Heart left ventricle (tissue), 16 donors: ENCODE data around the gene PRKCH. TPM values are rescaled to one million over a fixed set of nuclear protein-coding genes. Genes with fewer than 3 reads are reported as not detected.
A peak's percentile ranks its signal among the peaks of the same experiment; 100 is the strongest.

ENCODE experiments used
- ATAC-seq, 4 donors: fragments of 200-7000 bp; cut with Tn5 transposase; one replicate each; pipeline ENCODE4 v1.9.1; 2020 to 2022; ENCODE audit warnings: moderate library complexity in 4 of 4, mild to moderate bottlenecking in 3 of 4, moderate number of reproducible peaks in 1 of 4
- DNase-seq, 5 donors: peaks; one replicate each; pipeline ENCODE4 v3.0.0-alpha.2; 2020
- H3K27ac ChIP-seq, 12 donors: fragments of 200-600 bp; sonication (generic) in 4 of 12; one replicate each; pipeline versions ENCODE4 v1.5.0 to v1.8.0; 2016 to 2022; ENCODE audit warnings: mild to moderate bottlenecking in 2 of 12
- H3K27me3 ChIP-seq, 9 donors: fragments of 200-600 bp; sonication (generic) in 2 of 9; one replicate each; pipeline versions ENCODE4 v1.5.1 to v1.8.0; 2016 to 2022; ENCODE audit warnings: mild to moderate bottlenecking in 3 of 9
- H3K36me3 ChIP-seq, 9 donors: fragments of 200-600 bp; sonication (generic) in 2 of 9; one replicate each; pipeline versions ENCODE4 v1.5.0 to v1.8.0; 2018 to 2022; ENCODE audit warnings: mild to moderate bottlenecking in 2 of 9
- H3K4me1 ChIP-seq, 12 donors: fragments of 200-600 bp; sonication (generic) in 4 of 12; one replicate each; pipeline versions ENCODE4 v1.5.0 to v1.8.0; 2016 to 2022; ENCODE audit warnings: mild to moderate bottlenecking in 3 of 12
- H3K4me3 ChIP-seq, 12 donors: fragments of 200-600 bp; sonication (generic) in 4 of 12; one replicate each; pipeline versions ENCODE4 v1.5.0 to v1.8.0; 2017 to 2022; ENCODE audit warnings: mild to moderate bottlenecking in 9 of 12, moderate library complexity in 4 of 12
- H3K9me3 ChIP-seq, 12 donors: fragments of 200-600 bp; sonication (generic) in 4 of 12; one replicate each; pipeline versions ENCODE4 v1.5.0 to v1.8.0; 2016 to 2022; ENCODE audit warnings: mild to moderate bottlenecking in 1 of 12
- POLR2A ChIP-seq, 2 donors: fragments of 450-650 bp; IDR thresholded peaks; one replicate each; pipeline ENCODE4 v1.6.1; 2017; ENCODE audit warnings: antibody characterized with exemption in 2 of 2, mild to moderate bottlenecking in 2 of 2, moderate library complexity in 2 of 2
- WGBS, 4 donors: extraction: QIAGEN DNeasy Blood & Tissue Kit in 2 of 4; methylation state at CpG; one replicate each; pipeline versions ENCODE4 v1.1.5 to v1.1.7; 2013 to 2018; 5-methylcytosine and 5-hydroxymethylcytosine counted together
- intact Hi-C, 10 donors: fragments of 100-400 bp; cut with DNase I; formaldehyde crosslinking; loops; one replicate each; pipeline versions ENCODE4 v1.11.1 to v1.14.2; 2022
- polyA plus RNA-seq, 2 donors: library from polyadenylated mRNA; stranded (reverse); fragments of 200-250 nt; gene quantifications; one replicate each; pipeline ENCODE4 v1.2.3, GENCODE V29; 2013
- total RNA-seq, 9 donors: library from RNA; depleted of rRNA in 2 of 9; stranded (reverse); fragments of >200 nt in 2 of 9; fragmentation: NEBNext Ultra II Directional in 3 of 9; extraction: Animal tissue kit (Norgen Biotek cat#: 25700) in 3 of 9; gene quantifications; one replicate each; pipeline versions ENCODE4 v1.1.0 to v1.2.4, GENCODE V29; 2016 to 2023
- TF ChIP-seq, protein P1 (sequence below), 12 donors: fragments of 200-600 bp; sonication (generic) in 4 of 12; IDR thresholded peaks; one replicate each; pipeline versions ENCODE4 v1.5.0 to v1.8.0; 2018 to 2022; ENCODE audit warnings: antibody characterized with exemption in 12 of 12, mild to moderate bottlenecking in 5 of 12
- donor health status: ischemic (EF 13 %, LVEDD 7.1; RV severe dilation, severe dysfunction).
- donor health status: healthy with polysubstance abuse.
- donor health status: DM: no; HTN: yes; CAD: no.
- donor health status: DM: no; HTN: no; CAD: no.
- donor health status: ischemic (EF 25% LVEDD 6.9; RV normal size, moderate dysfunction).
- donor health status: ischemic (EF 25% LVEDD 5.7; RV mildly dilated, moderate dysfunction).
- donor health status: healthy.
- donor health status: DM: yes; HTN: yes; CAD: no.
- donor health status: ischemic (EF 35%, LVEDD 5.7; RV mildly dilated, moderate dysfunction).
- donor health status: nonischemic (EF 11% LVEDD 7.7; RV severe dilation, severe dysfunction).
- donor health status: DM: yes; HTN: yes; CAD: no.
- donor health status: PGD.
- donor health status: ischemic (EF 29% LVEDD 5.4; RV normal size, mild dysfunction).
- donor health status: nonischemic (EF 23%, LVEDD 6.1; RV moderate dilation, normal function).

Gene PRKCH
- total and polyA plus RNA-seq, 11 donors: 6.1 to 49.2 (median 21.7) TPM

DNA sequence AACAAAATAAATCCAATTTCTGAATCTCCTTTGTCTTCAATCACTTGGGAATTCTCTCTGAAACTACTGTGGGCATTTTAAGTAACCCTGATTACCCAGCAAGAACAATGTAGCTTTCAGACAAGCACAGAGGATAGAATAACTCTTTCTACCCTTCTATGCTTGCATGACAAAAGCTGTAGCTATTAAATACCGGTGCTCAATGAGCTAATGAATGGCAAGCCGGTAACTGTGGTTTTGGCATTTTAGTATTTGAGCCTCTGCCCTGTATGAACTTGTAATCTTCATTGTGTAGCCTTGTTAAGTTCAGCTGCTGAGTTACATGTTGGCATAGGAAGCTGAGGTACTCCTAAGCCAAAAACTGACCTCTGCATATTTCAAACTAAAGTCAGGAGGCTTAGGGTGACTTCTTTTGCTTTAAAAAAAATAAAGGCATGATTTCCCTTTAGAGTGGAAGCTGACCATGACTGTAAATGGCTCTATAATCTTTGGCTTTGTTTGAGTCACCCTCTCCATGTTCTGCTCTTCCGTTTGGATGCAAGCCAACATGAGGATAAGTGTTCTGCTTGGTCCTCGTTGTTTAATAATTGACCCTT, 202.9 kb downstream of the PRKCH start:
- ATAC-seq (peak in 2 of 4 donors; percentile 31 to 36), DNase-seq (peak in 1 of 5 donors; percentile 51)
- peak overlapping the region in 11 of 12 donors; percentile 68 to 88 (median 77) for H3K27ac ChIP-seq
- H3K4me3 ChIP-seq: no peak overlapping the region
- no peak for TF ChIP-seq POLR2A (IDR thresholded peaks at IDR 0.05)
- TF ChIP-seq, protein P1, sequence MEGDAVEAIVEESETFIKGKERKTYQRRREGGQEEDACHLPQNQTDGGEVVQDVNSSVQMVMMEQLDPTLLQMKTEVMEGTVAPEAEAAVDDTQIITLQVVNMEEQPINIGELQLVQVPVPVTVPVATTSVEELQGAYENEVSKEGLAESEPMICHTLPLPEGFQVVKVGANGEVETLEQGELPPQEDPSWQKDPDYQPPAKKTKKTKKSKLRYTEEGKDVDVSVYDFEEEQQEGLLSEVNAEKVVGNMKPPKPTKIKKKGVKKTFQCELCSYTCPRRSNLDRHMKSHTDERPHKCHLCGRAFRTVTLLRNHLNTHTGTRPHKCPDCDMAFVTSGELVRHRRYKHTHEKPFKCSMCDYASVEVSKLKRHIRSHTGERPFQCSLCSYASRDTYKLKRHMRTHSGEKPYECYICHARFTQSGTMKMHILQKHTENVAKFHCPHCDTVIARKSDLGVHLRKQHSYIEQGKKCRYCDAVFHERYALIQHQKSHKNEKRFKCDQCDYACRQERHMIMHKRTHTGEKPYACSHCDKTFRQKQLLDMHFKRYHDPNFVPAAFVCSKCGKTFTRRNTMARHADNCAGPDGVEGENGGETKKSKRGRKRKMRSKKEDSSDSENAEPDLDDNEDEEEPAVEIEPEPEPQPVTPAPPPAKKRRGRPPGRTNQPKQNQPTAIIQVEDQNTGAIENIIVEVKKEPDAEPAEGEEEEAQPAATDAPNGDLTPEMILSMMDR (IDR thresholded peaks at IDR 0.05): no peak
- peaks cover 0 to 4% (median 0%) of the 10 kb centered on the region in 9 donors for H3K36me3 ChIP-seq
- intact Hi-C loops: loop anchor here in 2 of 10 donors (5.0 kb wide), 1 partner anchor 47 kb away; no protein-coding TSS in a partner anchor
- H3K27me3 ChIP-seq: no peaks in the 10 kb centered on the region
- H3K9me3 ChIP-seq: no peaks in the 10 kb centered on the region
- peaks cover 0 to 61% (median 45%) of the 10 kb centered on the region in 12 donors for H3K4me1 ChIP-seq
- 7 to 23% (median 16%) methylated on average over 4 of the region's 4 CpGs for WGBS, 4 donors

DNA sequence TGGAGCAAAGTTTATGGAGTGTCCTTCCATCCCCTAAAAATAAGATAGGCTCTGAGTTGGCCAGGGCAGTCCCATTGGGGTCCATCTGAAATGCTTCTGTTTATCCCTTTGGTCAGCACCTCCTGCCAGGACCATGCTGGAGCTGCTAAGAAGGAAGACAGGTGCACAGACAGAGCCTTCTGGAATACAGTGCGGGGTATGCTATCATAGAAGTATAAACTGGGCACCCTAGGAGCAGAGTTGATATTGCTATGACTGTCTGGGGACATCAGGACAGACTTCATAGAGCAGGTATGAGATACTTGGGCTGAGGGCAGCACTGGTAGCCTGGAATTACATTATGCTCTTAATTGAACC, 203.5 kb downstream of the PRKCH start:
- no peak for TF ChIP-seq POLR2A (IDR thresholded peaks at IDR 0.05)
- TF ChIP-seq, protein P1 (IDR thresholded peaks at IDR 0.05): no peak
- peak in 2 of 4 donors; percentile 1 for ATAC-seq
- H3K36me3 ChIP-seq: peaks cover 0 to 5% (median 0%) of the 10 kb centered on the region in 9 donors
- no peaks in the 10 kb centered on the region for H3K9me3 ChIP-seq
- no peaks in the 10 kb centered on the region for H3K27me3 ChIP-seq
- WGBS, 4 donors: 96 to 100% (median 100%) methylated on average over 1 of the region's 1 CpG
- H3K4me1 ChIP-seq: peaks cover 0 to 61% (median 45%) of the 10 kb centered on the region in 12 donors
- intact Hi-C loops: loop anchor here in 3 of 10 donors (5.0 kb wide), 2 partner anchors 37 to 48 kb away; no protein-coding TSS in a partner anchor
- DNase-seq: no peak
- H3K4me3 ChIP-seq: no peak overlapping the region
- H3K27ac ChIP-seq: peak overlapping the region; percentile 68 to 88 (median 76)

DNA sequence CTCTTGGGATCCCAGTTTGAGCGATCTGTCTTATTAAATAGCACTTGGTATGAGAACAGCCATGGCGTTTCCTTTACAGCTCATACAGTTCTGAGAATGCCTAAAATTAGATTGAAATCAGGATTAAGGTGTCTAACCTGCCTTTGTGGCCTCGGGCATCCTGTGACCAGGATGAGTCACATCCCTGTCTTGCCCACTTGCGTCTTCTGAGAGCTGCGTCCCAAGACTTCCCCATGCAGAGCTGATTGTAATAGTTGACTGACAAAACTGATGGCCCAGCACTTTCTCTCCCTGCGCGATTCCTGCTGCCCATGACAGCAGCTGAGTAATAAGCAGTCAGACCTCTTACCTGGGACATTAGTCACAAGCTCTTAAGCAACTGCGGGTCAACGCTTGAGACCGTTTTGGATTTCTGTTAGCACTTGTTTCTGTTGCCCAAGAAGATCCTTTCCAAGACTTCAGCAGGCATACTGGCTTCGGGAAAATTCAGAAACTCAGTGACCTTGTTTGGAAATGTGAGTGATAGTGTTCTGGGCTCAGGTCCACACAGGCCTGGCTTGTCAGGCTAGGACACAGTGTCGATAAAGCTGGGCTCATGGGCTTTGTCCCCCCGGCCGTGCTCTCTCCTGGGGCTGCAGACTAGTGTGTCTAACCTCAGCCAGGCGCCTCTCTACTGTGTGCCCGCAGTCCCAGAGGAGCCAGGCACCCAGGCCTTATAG, 204.1 kb downstream of the PRKCH start:
- WGBS, 4 donors: 32 to 47% (median 42%) methylated on average over 13 to 16 of the region's 16 CpGs
- TF ChIP-seq, protein P1 (IDR thresholded peaks at IDR 0.05): no peak
- TF ChIP-seq POLR2A (IDR thresholded peaks at IDR 0.05): no peak
- DNase-seq (peak; percentile 51 to 74 (median 67)), ATAC-seq (peak; percentile 61 to 86 (median 83))
- H3K27me3 ChIP-seq: no peaks in the 10 kb centered on the region
- no peak overlapping the region for H3K4me3 ChIP-seq
- peaks cover 0 to 57% (median 45%) of the 10 kb centered on the region in 12 donors for H3K4me1 ChIP-seq
- no peaks in the 10 kb centered on the region for H3K9me3 ChIP-seq
- peak overlapping the region; percentile 68 to 88 (median 76) for H3K27ac ChIP-seq
- intact Hi-C loops: loop anchor here in 3 of 10 donors (2.0 to 5.0 kb wide), 3 partner anchors 37 to 49 kb away; no protein-coding TSS in a partner anchor
- peaks cover 0 to 10% (median 0%) of the 10 kb centered on the region in 9 donors for H3K36me3 ChIP-seq
